Gastroesophageal sphincter (tissue), 4 donors: ENCODE results near the gene DSP. TPM values are rescaled to one million over a fixed set of nuclear protein-coding genes. Genes with fewer than 3 reads are reported as not detected.

Experiments used
- ATAC-seq: fragments of 150-250 bp; one replicate; pipeline ENCODE4 v1.9.1; 2016; ENCODE audit warnings: mild to moderate bottlenecking, moderate library complexity
- H3K27ac ChIP-seq, 4 donors: fragments of 200-600 bp; sonication (generic) in 3 of 4; 1 replicate in 3 of 4; 2 replicates in 1 of 4; pipeline ENCODE4 v1.5.1; 2016 to 2019
- H3K27me3 ChIP-seq: fragments of 200-600 bp; sonication (generic); one replicate; pipeline ENCODE4 v1.5.1; 2019
- H3K36me3 ChIP-seq, 2 donors: fragments of 200-600 bp; sonication (generic); one replicate each; pipeline ENCODE4 v1.5.1; 2019; ENCODE audit warnings: control low read depth in 1 of 2
- H3K4me1 ChIP-seq, 3 donors: fragments of 200-600 bp; sonication (generic); 1 replicate in 2 of 3; 2 replicates in 1 of 3; pipeline ENCODE4 v1.5.1; 2016 to 2019; ENCODE audit warnings: control low read depth in 2 of 3
- H3K4me3 ChIP-seq, 2 donors: fragments of 200-600 bp; sonication (generic); one replicate each; pipeline ENCODE4 v1.5.1; 2019; ENCODE audit warnings: mild to moderate bottlenecking in 1 of 2, moderate library complexity in 1 of 2
- H3K9me3 ChIP-seq, 3 donors: fragments of 200-600 bp; sonication (generic); one replicate each; pipeline ENCODE4 v1.5.1; 2017 to 2019; ENCODE audit warnings: control low read depth in 2 of 3
- EP300 ChIP-seq: sonication (generic); formaldehyde crosslinking; IDR thresholded peaks from one replicate; pipeline ENCODE4 v1.6.1; 2017; ENCODE audit warnings: antibody characterized with exemption, mild to moderate bottlenecking
- POLR2A ChIP-seq, 2 donors: fragments of 450-650 bp; IDR thresholded peaks; one replicate each; pipeline ENCODE4 v1.6.1; 2017; ENCODE audit warnings: antibody characterized with exemption in 2 of 2, mild to moderate bottlenecking in 2 of 2, moderate library complexity in 1 of 2
- POLR2AphosphoS5 ChIP-seq: sonication (generic); formaldehyde crosslinking; IDR thresholded peaks from one replicate; pipeline ENCODE4 v1.6.1; 2017; ENCODE audit warnings: antibody characterized with exemption
- WGBS, 2 donors: methylation state at CpG; one replicate each; pipeline ENCODE4 v1.1.5; 2018; ENCODE audit warnings: low coverage in 1 of 2; 5-methylcytosine and 5-hydroxymethylcytosine counted together
- total RNA-seq, 4 donors: library from RNA; depleted of rRNA; stranded (reverse); fragments of >200 nt; gene quantifications; one replicate each; pipeline ENCODE4 v1.1.0, GENCODE V29; 2016
- TF ChIP-seq, protein P1 (sequence below), 4 experiments: fragments of 200-600 bp in 2 of 4; fragments of 450-650 bp in 2 of 4; sonication (generic) in 1 of 4; IDR thresholded peaks; one replicate each; pipeline ENCODE4 v1.5.1; 2017 to 2019; ENCODE audit warnings: antibody characterized with exemption in 4 of 4, mild to moderate bottlenecking in 2 of 4, moderate library complexity in 2 of 4

The DSP gene
- total RNA-seq, 4 donors from 2014 or later = 5.8 to 41.7 (median 7.6) TPM

DNA sequence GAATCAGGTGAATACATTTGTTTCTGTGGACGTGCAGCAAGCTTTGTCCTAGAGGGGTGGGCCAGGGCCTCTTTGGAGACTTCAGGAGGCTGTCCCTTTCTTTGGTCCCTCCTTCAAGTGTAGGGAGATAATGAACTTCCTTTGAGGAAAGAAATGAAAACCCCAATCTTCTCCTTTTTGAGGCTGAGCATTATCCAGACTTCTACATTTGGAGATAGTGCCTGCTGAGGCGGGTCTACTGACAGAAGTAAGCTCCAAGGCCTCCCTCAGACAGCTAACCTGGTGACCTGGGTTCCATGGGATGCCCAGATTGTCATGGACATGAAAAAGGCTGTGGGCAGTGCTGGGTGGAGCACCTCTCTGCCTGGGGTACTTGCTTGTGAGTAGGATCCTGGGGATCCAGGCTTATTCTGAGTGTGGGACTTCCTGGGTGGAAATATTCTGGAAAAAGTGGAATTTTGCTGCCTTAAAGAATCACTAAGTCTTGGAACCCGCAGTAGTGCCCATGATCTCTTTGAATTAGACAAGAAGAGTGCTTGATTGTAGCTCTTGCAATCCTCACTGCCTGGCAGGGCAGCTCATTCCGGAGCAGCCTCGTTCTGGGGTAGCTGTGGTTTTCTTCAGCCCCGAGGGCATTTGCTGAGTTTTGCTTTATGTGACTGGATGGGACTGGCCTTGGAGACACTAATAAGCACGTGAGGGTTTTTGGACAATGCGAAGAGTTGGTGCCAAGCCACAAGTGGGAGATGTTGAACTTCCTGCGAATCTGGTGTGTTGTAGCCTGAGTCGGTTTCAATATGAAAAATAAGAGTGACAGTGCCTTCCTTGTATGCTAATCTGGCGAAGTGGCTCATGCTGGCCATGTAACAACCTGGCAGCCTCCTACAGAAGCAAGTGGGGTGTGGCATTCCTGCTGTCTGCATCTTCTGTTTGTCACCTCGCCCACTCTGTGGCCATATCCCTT, 76.6 kb downstream of the DSP start:
- WGBS, 2 donors = 48 to 57% methylated on average over 5 to 12 of the region's 12 CpGs
- Histone ChIP-seq H3K4me1 (peaks cover 0 to 10% (median 0%) of the 10 kb centered on the region in 3 donors), H3K27me3 (no peaks in the 10 kb centered on the region), H3K36me3 (peaks cover 0 to 13% of the 10 kb centered on the region in 2 donors), H3K9me3 (no peaks in the 10 kb centered on the region), H3K27ac (no peak overlapping the region), H3K4me3 (no peak overlapping the region)
- TF ChIP-seq, protein P1, sequence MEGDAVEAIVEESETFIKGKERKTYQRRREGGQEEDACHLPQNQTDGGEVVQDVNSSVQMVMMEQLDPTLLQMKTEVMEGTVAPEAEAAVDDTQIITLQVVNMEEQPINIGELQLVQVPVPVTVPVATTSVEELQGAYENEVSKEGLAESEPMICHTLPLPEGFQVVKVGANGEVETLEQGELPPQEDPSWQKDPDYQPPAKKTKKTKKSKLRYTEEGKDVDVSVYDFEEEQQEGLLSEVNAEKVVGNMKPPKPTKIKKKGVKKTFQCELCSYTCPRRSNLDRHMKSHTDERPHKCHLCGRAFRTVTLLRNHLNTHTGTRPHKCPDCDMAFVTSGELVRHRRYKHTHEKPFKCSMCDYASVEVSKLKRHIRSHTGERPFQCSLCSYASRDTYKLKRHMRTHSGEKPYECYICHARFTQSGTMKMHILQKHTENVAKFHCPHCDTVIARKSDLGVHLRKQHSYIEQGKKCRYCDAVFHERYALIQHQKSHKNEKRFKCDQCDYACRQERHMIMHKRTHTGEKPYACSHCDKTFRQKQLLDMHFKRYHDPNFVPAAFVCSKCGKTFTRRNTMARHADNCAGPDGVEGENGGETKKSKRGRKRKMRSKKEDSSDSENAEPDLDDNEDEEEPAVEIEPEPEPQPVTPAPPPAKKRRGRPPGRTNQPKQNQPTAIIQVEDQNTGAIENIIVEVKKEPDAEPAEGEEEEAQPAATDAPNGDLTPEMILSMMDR (IDR thresholded peaks at IDR 0.05) = no peak
- TF ChIP-seq EP300 (no peak), POLR2AphosphoS5 (no peak), POLR2A (IDR thresholded peaks at IDR 0.05) (no peak)
- peak; percentile 57 for ATAC-seq

DNA sequence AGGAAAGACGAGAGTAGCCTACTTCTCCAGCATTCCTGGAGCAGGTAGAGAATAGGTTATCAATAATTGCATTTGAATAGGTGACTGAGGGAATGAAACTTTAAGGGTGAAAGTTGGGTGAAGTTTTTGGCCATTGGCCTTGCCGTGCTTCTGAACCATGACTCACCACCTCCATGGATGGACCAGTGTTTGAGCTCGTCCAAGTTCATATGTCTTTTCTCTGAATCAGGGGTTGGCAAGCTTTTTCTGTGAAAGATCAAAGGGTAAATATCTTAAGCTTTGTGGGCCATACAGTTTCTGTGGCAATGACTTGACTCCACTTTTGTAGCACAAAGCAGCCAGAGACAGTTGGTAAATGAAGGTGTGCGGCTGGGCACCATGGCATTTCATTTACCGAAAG, 80.3 kb downstream of the DSP start:
- no peaks in the 10 kb centered on the region for H3K4me1 ChIP-seq
- H3K9me3 ChIP-seq = no peaks in the 10 kb centered on the region
- no peaks in the 10 kb centered on the region for H3K27me3 ChIP-seq
- no peak overlapping the region for H3K27ac ChIP-seq
- no peak for TF ChIP-seq POLR2A (IDR thresholded peaks at IDR 0.05)
- TF ChIP-seq, protein P1 (IDR thresholded peaks at IDR 0.05) = no peak
- no peak for TF ChIP-seq POLR2AphosphoS5
- no peak for TF ChIP-seq EP300
- ATAC-seq = no peak
- 94 to 100% methylated on average over 4 to 5 of the region's 5 CpGs for WGBS, 2 donors
- H3K36me3 ChIP-seq = no peaks in the 10 kb centered on the region
- no peak overlapping the region for H3K4me3 ChIP-seq

DNA sequence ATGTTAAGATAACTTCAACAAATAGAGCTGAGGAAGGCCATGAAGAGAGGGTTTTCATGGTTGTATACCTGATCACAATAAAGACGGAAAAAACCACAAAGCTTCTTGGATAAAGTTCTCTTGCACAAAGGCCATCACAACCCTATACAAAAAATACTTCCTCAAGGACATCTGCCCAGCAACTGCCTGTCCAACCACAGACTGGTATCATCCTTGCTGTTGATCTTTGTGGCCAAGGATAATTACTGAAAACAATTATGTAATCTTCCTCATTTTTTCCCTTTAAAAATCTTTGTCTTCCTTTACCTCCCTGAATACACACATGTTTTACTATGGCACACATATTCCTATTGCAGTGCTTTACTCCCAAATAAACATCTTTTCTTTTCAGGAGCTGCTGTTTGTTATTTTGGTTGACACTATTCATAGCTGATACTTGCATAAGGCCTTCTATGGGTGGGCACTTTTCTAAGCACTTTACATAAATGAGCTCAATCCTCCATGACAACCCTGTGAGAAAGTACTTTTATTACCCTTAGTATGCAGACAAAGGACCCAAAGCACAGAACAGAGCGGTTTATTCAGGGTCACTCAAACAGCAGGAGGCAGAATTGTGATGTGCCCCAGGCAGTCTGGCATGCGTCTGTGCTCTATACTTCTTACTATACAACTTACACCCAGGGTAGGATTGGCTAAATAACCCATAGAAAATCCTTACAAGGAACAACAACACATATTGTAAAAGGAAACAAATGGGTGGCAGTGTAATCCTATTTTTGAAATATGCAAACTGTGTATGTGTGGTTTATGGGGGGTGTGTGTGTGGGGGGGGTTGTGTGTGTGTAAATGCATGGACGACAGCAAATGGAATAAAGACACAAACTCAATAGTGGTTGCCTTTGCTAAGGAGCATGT, 83.6 kb downstream of the DSP start:
- Histone ChIP-seq H3K27me3 (peaks cover 14% of the 10 kb centered on the region), H3K4me3 (no peak overlapping the region), H3K9me3 (no peaks in the 10 kb centered on the region), H3K27ac (no peak overlapping the region), H3K36me3 (no peaks in the 10 kb centered on the region), H3K4me1 (no peaks in the 10 kb centered on the region)
- TF ChIP-seq POLR2A (IDR thresholded peaks at IDR 0.05) (no peak), POLR2AphosphoS5 (no peak)
- 57 to 64% methylated on average over 4 of the region's 4 CpGs for WGBS, 2 donors
- ATAC-seq = no peak

DNA sequence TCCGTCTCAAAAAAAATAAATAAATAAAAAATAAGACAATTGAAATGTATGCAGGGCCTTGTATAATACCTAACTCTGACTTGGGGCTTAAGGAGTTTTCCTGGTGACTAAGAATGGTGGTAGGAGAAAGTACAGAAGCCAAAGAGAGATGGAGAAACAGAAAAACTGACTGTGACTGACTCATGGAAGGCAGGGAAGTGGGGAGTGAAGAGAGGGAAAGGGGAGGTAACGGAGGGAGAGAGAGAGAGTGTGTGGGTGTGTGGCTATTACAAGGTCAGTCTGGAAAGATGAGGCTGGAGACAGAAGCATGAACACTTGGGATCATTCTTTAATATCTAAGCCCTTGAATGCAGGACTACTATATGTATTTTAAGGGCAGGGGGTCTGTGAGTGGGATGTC, 87.0 kb downstream of the DSP start:
- no peak overlapping the region for H3K27ac ChIP-seq
- no peak overlapping the region for H3K4me3 ChIP-seq

More for the DNA sequence above, 87.0 kb downstream of the DSP start:
- H3K9me3 ChIP-seq = no peaks in the 10 kb centered on the region
- H3K27me3 ChIP-seq = peaks cover 18% of the 10 kb centered on the region
- H3K36me3 ChIP-seq = no peaks in the 10 kb centered on the region
- H3K4me1 ChIP-seq = no peaks in the 10 kb centered on the region
- ATAC-seq = no peak
- TF ChIP-seq, protein P1 (IDR thresholded peaks at IDR 0.05) = no peak
- TF ChIP-seq EP300 = no peak
- no peak for TF ChIP-seq POLR2AphosphoS5
- no peak for TF ChIP-seq POLR2A (IDR thresholded peaks at IDR 0.05)
- 55 to 59% methylated on average over 2 of the region's 2 CpGs for WGBS, 2 donors
